GM21786 (cell line): ENCODE data around the gene WDR82.

Experiments used
- ATAC-seq: cut with Tn5 transposase; IDR thresholded peaks from one replicate; pipeline ENCODE4 v1.9.1; 2021; ENCODE audit not compliant: unreplicated experiment

Gene WDR82

GRCh38 chr3:52308308-52308707 lies 29.9 kb upstream of the WDR82 start:
- ATAC-seq, result no peak

- ATAC-seq, result no peak
Measured at GRCh38 chr3:52306978-52307377, 28.5 kb upstream of the WDR82 start.

DNA sequence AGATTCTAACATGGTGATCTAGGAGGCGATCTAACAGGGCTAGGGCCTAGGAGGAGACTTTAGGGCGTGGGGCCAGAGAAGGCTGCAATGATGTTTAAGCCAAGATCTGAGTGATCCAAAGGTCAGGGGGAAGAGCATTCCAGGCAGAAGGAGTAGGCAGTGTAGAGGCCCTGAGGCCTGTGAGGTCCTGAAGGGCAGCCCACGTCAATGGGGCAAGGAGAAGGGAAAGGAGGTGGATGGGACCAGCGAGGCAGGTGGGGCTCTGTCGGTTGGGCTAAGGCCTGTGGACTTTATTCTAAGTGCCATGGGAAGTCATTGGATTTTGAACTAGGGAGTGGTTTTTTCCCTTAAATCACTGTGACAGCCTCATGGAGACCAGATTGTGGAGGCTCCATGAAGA lies 27.5 kb upstream of the WDR82 start:
- ATAC-seq, result no peak

- ATAC-seq, result no peak
Measured at GRCh38 chr3:52303811-52304210, 25.4 kb upstream of the WDR82 start.

DNA sequence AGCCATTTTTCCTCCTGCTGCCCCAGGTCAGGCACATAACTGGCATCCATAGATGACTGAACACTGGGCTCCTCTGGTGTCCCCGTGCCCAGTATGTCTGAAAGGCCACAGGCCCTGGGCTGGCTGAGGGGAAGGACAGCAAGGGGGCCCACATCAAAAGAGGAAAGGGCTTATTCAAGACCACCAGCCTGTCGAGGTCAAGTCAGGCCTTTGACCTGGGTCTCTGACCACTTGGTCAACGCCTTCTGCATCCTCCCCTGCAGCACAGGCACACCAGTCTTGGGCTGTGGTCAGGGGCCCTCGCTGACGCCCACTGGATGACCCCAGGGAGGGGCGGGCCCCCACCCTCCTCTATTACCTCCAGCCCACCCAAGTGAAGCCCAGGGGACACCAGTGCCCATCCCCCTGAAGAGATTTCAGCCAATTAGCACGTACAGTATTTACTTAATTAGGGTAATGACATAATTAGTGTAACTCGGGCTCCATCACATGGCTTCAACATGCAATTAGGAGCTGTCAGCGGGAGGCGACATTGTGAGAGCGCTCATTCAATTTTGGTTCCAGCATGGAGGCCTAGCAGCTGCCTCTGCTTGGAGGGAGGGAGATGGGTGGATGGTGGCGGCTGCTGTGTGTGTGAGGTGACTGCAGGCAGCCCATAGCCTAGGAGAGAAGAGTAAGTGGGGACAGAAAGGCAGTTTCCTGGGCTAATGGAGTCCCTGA lies 24.1 kb upstream of the WDR82 start:
- ATAC-seq, result no peak

DNA sequence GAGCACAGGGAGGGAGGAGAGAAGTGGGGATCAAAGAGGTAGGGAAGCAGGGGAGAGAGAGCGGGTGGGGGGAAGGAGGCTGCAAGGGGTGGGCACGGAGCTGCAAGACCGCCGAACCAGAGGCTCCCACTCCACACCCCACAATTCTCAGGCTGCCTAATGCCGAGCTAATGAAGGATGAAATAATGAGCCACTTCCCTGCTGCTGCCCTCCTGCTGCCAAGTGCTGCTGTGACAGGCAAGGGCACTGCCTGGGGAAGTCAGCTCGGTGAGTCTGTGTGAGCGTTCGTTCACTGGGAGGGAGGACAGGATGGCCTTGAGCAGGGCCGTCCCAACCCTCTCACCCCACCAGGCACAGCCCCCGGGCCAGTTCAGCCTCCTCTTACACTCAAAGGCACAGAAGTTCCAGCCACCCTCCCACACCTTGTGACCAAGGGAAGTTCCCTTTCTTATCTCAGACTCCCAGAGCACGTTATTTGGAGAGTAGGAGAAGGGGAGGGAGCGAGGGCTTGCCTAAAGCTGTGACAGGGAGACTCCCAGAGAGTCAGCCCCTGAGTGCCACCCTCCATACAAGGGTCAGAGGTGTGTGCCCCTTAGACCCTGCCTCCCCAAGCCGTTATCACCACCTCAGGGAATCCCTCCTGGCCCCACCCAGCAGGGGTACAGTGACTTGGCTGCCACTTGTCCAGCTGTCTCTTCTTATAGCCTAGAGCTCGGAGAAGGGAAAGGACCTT lies 21.6 kb upstream of the WDR82 start:
- no peak for ATAC-seq

GRCh38 chr3:52299247-52299878 lies 20.9 kb upstream of the WDR82 start:
- no peak for ATAC-seq

GRCh38 chr3:52298149-52299098 lies 20.0 kb upstream of the WDR82 start:
- ATAC-seq, result no peak

DNA sequence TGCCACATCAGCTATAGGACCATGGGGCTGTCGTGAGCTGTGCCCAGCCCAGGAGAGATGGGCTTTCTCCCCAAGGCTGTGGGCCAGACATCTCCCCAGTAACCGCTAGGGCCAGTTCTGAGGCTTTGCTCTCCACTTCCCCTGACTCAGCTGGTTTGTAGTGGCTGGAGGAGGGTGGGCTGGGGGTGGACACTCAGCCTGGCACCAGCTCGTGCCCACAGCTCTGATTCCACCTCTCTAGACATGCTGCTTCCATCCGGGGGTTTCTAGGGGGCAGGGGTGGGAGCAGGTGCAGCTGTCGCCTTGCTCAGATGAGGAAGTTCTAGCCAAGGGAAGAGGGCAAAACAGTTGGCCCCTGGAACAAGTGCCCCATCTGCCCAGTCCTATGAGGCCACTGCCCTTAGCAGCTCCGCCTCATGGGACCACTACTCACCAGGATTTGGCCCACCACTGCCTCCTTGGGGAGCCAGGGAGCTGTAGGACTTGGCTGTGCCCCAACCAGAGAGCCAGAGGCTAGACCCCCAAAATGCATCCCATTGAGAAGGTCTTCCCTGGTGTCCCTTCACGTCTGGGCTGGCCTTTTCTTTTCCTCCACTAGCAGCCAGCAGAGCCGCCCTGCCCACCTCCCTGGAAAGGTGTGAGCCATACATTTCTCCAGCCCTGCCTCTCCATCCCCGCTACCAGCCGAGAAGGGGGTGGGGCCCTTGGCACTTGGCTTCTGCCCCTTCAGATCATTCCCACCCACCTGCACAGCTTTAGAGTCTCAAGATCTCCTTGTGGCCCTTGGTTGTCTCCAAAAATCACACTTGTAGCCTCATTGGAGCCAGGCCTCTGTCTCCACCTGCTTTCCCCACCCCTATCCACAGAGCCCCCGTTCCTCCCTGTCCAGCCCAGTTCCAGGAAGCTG lies 19.0 kb upstream of the WDR82 start:
- ATAC-seq, result no peak

DNA sequence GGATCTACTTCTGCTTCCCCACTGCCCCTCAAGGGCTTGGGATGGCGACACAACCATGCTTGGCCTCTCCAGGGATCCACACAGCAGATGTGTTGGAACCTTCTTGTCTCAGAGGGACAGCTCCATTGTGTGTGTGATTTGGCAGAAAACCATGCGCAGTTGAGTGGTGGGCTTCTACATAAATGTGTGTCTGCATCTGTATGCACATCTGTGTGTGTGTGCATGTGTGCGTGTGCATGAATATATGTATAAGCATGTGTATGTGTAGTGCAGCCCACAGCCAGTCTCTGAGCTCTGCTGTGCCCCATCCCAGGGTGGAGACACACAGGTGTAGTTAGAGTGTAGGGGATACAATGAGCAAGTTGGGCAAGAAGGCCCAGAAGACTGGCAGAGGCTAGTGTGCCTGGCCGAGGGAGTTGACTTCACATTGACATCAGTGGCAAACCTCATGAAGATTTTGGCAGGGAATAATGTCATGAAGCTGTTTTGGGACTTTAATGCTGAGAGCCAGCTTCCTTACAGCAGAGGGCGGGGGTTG lies 17.3 kb upstream of the WDR82 start:
- no peak for ATAC-seq

DNA sequence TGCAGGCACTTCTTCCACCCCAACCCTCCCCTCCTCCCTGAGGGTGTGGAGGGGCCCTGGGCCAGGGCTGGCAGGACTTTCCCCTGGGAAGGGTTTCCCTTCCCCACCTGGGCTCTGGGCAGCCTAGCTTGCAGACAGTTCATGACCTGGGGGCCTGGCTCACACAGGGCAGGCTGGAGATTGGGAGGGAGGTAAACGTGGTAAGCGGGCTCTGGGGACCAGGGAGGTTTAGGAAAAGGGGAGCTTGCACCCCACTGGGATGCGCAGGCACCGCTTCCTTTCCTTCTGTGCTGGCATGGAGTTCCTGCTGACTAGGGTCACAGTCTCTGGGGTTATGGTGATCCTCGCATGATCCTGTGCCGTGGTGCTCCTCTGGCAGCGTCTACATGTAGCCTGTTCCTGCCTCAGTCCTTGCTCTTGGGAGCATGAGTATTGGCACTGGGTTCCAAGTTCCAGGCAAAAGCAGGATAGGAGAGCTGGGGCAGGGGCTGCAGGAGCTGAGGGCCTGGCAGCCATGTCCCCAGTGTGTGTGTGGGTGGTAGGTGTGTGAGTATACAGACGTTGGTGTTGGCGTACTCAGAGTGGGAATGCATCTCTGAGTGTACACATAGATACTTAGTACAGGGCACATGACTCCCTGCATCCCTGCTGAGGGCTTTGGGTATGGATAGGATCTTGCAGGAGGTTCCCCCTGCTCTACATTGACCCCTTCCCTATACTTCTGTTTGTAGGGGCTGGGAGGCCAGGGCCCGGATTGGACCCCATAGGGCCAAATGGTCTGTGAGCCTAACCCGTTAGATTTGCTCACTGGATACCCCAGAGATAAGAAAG lies 16.1 kb upstream of the WDR82 start:
- ATAC-seq, result no peak

- no peak for ATAC-seq
Measured at GRCh38 chr3:52293491-52294319, 15.3 kb upstream of the WDR82 start.

DNA sequence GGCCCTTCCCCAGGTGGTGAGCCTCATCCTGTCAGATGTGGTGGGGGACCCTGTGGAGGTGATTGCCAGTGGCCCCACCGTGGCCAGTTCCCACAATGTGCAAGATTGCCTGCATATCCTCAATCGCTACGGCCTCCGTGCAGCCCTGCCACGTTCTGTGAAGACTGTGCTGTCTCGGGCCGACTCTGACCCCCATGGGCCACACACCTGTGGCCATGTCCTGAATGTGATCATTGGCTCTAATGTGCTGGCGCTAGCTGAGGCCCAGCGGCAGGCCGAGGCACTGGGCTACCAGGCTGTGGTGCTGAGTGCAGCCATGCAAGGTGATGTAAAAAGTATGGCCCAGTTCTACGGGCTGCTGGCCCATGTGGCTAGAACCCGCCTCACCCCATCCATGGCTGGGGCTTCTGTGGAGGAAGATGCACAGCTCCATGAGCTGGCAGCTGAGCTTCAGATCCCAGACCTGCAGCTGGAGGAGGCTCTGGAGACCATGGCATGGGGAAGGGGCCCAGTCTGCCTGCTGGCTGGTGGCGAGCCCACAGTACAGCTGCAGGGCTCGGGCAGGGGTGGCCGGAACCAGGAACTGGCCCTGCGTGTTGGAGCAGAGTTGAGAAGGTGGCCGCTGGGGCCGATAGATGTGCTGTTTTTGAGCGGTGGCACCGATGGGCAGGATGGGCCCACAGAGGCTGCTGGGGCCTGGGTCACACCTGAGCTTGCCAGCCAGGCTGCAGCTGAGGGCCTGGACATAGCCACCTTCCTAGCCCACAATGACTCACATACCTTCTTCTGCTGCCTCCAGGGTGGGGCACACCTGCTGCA lies 14.0 kb upstream of the WDR82 start:
- no peak for ATAC-seq

GRCh38 chr3:52291508-52292181 lies 13.2 kb upstream of the WDR82 start:
- ATAC-seq, result no peak

DNA sequence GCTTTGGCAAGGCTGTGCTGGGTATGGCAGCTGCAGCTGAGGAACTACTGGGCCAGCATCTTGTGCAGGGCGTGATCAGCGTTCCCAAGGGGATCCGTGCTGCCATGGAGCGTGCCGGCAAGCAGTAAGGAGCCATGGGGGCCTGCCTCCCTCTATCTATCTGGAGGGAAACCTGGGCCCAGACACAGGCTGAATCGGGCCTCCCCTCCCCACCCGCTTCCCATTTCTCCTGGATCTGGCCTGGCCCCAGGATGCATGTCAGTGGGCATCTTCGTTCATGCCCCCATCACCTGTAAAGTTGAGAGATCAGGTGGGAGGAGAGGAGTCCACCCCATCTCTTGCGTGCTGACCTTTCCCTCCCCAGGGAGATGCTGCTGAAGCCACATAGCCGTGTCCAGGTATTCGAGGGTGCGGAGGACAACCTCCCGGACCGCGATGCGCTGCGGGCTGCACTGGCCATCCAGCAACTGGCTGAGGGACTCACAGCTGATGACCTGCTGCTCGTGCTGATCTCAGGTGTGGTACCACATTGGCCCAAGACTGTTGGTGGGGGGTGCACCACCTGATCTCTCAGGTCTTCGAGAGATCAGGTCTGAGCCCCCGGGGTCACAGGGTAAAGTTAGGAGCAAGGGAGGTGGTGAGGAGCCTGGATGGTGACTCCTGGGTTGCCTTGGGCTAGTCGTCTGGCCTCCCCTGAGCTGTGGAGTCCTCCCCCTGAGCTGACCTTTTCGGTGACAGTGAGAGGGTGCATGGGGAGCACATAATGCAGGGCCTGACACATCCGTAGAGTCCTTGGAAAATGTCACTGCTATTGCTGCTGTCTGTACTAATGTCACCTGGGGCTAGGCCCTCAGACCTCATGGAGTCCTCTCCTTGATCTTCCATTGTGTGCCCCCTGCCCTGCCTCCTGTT lies 12.4 kb upstream of the WDR82 start:
- ATAC-seq, result no peak
